Measurements from ENCODE around the gene DTYMK. TPM values are rescaled to one million over a fixed set of nuclear protein-coding genes. Genes with fewer than 3 reads are reported as not detected.
A peak's percentile ranks its signal among the peaks of the same experiment; 100 is the strongest.

DTYMK gene
- total and polyA plus RNA-seq, 2 of the 4 experiments (the other 2 are of a cell fraction), result 31.7 to 50.1 TPM

DNA sequence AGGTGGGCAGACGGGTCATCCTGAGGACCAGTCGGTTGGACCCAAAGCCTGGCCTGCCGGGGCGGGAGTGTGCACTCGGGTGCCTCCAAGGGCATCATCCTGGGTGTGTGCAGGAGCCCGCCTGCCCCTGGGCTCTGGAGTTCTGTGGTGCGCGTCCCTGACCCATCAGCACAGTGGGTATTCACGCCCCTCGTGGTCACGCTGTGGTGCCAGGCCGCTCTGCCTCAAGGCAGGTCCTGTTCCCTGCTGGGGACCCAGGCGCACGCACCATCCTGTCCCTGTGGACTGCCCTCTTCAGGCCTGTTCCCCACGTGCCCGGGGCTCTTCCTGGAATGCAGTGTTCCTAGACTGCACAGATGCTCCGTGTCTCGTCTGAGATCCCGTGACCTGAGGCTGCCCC lies 33.5 kb upstream of the DTYMK start:
- dilution Hi-C loops (cut with HindIII; ENCODE audit: low sequenced_read_pairs, unreplicated experiment) (no loop called here), in situ Hi-C loops (cut with MboI; ENCODE audit: low sequenced_read_pairs) (no loop called here), intact Hi-C loops (cut with micrococcal nuclease) (no loop called here)
- Histone ChIP-seq H3K9me3 (ENCODE audit: control insufficient read depth, insufficient read depth, low read length) (peaks cover 7% of the 10 kb centered on the region; the same call in 1 of the 2 replicates), H3K27ac (ENCODE audit: insufficient read depth, low read length) (no peak overlapping the region), H2BK120ac (ENCODE audit: low read depth, low read length) (no peak overlapping the region), H3K23ac (ENCODE audit: low read depth, low read length) (no peak overlapping the region), H2BK20ac (ENCODE audit: low read depth, low read length) (no peak overlapping the region), H3K9me1 (ENCODE audit: insufficient read depth, low read length) (no peaks in the 10 kb centered on the region), H3K79me1 (ENCODE audit: low read depth in 1 of 2, low read length in 2 of 2) (no peaks in the 10 kb centered on the region; a peak in 1 of 4 replicates), H3K4ac (ENCODE audit: low read depth, low read length) (no peak overlapping the region), H3K14ac (replicated peaks; ENCODE audit: low read depth, low read length) (no peak overlapping the region), H2AK9ac (replicated peaks; ENCODE audit: low read depth, low read length, poor library complexity) (no peak overlapping the region), H3K4me3 (ENCODE audit: insufficient read depth, low read depth, low read length) (no peak overlapping the region), H3K36me3 (ENCODE audit: control insufficient read depth, insufficient read depth, low read length) (peaks cover 47% of the 10 kb centered on the region), H2AFZ (replicated peaks; ENCODE audit: low read length, poor library complexity) (peak overlapping the region; percentile 11), H4K91ac (ENCODE audit: insufficient read depth, low read depth, low read length) (no peak overlapping the region), H3K4me2 (ENCODE audit: low read depth, low read length) (no peak overlapping the region), H4K8ac (ENCODE audit: low read depth in 2 of 2, low read length in 2 of 2) (no peak overlapping the region), H4K20me1 (ENCODE audit: insufficient read depth, low read length) (no peaks in the 10 kb centered on the region; the same call in 1 of the 2 replicates), H3K27me3 (ENCODE audit: control insufficient read depth, insufficient read depth, low read length) (no peaks in the 10 kb centered on the region), H3K9ac (ENCODE audit: low read depth, low read length) (no peak overlapping the region), H3K18ac (ENCODE audit: low read depth, low read length) (no peak overlapping the region), H3K56ac (ENCODE audit: extremely low read depth, insufficient read depth, low read length) (no peak overlapping the region), H4K5ac (ENCODE audit: low read depth, low read length) (no peak overlapping the region), H3K4me1 (ENCODE audit: control insufficient read depth, insufficient read depth, low read length) (no peaks in the 10 kb centered on the region), H2BK5ac (ENCODE audit: low read depth, low read length, poor library complexity, severe bottlenecking) (no peak overlapping the region), H2BK15ac (ENCODE audit: low read depth, low read length) (no peak overlapping the region), H2AK5ac (ENCODE audit: low read depth, low read length) (no peak overlapping the region)
- no peak for TF ChIP-seq CHD1 (IDR thresholded peaks at IDR 0.05; ENCODE audit: low read depth, low read length)
- TF ChIP-seq MXI1 (IDR thresholded peaks at IDR 0.05; ENCODE audit: borderline replicate concordance, low read depth, low read length), result no peak
- ChIA-PET POLR2A (ENCODE audit: unreplicated experiment) (no interaction called here), CTCF (no interaction called here)
- DNase-seq (no peak), ATAC-seq (ENCODE audit: low read depth) (no peak)
- 97% methylated on average over 10 of the region's 19 CpGs; no CpG with 5 or more reads in 1 of the 2 experiments for WGBS, 2 experiments (ENCODE audit: extremely low coverage in 2 of 2, insufficient read length in 1 of 2)
- BruUV-seq (replicated peaks), result no TSS peak
